ENCODE measurements around the gene NUDT5. TPM values are rescaled to one million over a fixed set of nuclear protein-coding genes. Genes with fewer than 3 reads are reported as not detected.
"Not testable (repeated sequence)": the region's sequence is repeated elsewhere in the genome, so short reads cannot be mapped to it uniquely, and the experiment has no call there.

NUDT5 gene
- total RNA-seq, 1 experiment from 2014 or later: 110 TPM

GRCh38 chr10:12207114-12207513 is 11.4 kb upstream of the NUDT5 start:
- no peak for DNase-seq (ENCODE audit: extremely low read depth, low read depth)

- DNase-seq (ENCODE audit: extremely low read depth, low read depth): no peak
Observed at GRCh38 chr10:12205082-12205481, 9.4 kb upstream of the NUDT5 start.

DNA sequence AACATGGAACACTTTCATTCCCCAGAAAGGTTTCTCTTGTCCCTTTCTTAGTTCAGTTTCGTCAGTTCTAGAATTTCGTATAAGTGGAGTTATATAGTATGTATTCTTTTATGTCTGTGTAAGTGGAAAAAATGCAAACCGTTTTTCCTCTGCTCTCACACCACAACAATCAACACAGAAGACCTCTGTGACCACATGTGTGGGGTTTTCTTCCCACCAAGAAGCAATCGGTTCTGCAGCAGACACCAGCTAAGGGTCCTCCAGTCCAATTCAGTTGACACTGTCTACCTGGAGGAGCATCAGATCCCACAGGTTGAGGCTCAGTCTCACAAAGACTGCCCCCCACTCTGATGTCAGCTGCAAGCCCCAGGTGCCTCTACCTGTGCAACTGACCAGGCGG is 6.5 kb upstream of the NUDT5 start:
- DNase-seq (ENCODE audit: extremely low read depth, low read depth): no peak

GRCh38 chr10:12201543-12201942 is 5.9 kb upstream of the NUDT5 start:
- no peak for DNase-seq (ENCODE audit: extremely low read depth, low read depth)

DNA sequence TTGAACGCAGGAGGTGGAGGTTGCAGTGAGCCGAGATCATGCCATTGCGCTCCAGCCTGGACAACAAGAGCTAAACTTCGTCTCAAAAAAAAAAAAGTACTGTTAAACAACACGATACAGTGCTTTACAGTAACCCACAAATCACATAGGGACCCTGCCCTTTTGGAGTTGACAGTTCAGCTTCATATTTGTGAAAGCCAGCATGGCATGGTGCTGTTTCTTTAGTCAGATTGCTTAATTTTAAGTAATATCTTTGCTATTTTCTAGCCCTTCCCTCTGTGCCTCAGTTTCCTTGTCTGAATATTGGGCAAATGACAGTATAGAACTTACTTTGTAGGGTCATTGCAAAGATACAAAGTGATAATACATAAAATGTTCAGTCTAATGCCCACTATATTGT is 5.2 kb upstream of the NUDT5 start:
- DNase-seq (ENCODE audit: extremely low read depth, low read depth): no peak

DNA sequence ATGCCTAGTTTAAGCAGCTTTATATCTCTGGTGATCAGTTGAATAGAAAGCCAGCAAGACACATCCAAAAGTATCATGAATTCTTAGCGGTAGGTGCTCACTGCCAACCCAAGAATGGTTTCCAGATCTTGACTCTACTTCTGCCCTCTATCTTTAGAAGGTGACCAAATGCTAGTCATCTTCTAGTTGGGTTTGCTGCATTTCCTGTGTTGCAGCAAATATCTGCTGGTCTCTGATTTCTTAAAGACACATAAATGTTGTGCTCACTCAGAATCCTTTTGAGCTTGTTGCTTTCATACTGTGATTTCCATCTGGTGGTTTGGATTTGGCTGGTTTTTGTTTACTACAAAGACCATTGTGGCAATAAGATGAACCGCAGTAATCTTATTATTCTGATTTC is 2.5 kb upstream of the NUDT5 start:
- no peak for DNase-seq (ENCODE audit: extremely low read depth, low read depth)

DNA sequence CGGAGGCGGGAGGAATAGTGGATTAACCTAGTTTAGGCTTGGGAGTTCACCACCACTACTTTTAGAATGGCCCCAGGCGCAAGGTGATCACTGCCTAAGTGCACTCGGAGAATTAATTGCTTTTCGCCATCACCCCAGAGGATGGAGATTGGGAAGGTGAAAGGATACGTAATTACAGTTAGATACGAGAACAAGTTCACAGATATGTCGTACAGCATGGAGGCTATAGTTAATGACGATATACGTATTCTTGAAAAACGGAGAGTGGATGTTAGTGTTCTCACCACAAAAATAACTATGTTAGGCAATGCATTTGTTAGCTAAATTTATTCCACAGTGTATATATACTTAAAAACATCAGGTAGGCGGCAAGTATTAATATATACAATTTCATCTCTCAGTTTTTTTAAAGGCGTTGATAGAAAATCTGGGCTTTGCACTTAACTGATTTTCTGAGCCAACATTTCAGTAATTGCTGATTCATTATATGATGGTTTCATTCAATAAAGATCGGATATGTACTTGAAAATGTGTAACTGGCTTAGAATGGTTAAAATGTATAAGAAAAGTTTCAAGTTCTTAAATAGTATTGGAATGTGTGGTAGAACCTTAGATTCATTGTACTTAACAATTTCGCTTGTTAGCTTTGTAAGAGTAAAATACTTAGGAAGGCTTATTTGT is 980 bp upstream of the NUDT5 start:
- DNase-seq (ENCODE audit: extremely low read depth, low read depth): no peak

- DNase-seq (ENCODE audit: extremely low read depth, low read depth): no peak
Observed at GRCh38 chr10:12195281-12195602, 449 bp downstream of the NUDT5 start.

- DNase-seq (ENCODE audit: extremely low read depth, low read depth): peak; percentile 9
Observed at GRCh38 chr10:12194752-12195271, 879 bp downstream of the NUDT5 start.

DNA sequence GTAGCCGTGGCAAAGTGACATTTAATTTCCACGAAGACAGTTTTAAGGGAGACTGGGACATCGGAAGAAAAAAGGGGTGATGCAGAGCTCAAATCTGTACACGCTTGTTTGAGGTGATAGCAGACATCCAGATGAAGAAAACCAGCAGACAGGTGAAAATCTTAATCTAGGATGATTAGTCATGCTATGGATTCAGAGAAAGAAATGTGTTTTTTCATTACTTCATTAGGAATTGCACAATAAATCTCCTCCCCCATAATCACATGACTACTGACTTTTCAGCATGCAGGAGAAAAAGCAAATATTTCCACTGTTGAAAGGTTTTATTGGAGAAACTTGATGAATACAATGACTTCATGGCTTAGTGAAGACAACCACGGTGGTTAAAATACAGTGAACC is 2.5 kb downstream of the NUDT5 start:
- no peak for DNase-seq (ENCODE audit: extremely low read depth, low read depth)

- no peak for DNase-seq (ENCODE audit: extremely low read depth, low read depth)
Observed at GRCh38 chr10:12191715-12192114, 4.0 kb downstream of the NUDT5 start.

- DNase-seq (ENCODE audit: extremely low read depth, low read depth): no peak
Observed at GRCh38 chr10:12189426-12189825, 6.3 kb downstream of the NUDT5 start.

DNA sequence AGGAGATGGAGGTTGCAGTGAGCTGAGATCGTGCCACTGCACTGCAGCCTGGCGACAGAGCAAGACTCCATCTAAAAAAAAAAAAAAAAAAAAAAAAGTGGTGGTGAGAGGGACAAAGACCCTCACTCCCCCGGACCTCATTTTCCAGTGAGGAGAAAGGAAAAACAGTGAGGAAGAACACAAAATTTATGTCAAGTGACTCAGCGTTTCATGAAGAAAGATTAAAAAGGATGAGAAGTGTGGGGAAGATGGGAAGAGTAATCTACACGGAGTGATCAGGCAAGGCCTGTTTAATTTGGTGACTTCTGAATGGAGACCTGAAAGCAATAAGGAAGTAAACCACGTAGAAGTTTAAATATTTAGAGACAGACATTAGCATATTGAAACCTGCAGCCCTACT is 7.0 kb downstream of the NUDT5 start:
- DNase-seq (ENCODE audit: extremely low read depth, low read depth): no peak

- no peak for DNase-seq (ENCODE audit: extremely low read depth, low read depth)
Observed at GRCh38 chr10:12187321-12187905, 8.3 kb downstream of the NUDT5 start.

DNA sequence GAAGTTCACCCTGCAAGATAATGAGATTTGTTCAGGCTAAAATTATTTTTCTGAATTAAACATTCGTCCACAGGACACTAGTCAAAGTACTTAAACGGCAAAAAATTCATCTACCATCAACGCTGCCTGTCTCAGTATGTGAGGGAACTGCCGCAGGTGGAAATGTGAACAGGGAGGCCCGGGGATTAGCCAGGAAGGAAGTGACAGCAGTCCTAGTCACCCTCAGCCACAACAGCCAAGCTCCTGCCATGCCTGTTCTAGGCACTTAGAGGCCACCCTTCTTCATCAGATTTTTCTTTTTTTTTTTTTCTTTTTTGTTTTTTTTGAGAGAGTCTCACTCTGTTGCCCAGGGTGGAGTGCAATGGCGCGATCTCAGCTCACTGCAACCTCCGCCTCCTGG is 9.4 kb downstream of the NUDT5 start:
- no peak for DNase-seq (ENCODE audit: extremely low read depth, low read depth)

DNA sequence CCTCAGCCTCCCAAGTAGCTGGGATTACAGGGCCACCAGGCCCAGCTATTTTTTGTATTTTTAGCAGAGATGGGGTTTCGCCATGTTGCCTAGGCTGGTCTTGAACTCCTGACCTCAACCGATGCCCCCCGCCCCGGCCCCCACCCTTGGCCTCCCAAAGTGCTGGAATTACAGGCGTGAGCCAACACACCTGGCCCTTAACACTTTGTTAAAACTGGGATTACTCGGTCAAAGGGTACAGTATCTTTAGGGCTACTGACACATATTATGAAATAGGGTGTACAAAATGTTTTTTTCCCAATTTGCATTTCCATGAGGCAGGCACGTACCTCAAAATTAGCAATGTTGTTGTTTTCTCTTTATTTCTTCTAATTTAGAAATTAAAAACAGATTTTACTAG is 11.5 kb downstream of the NUDT5 start:
- no peak for DNase-seq (ENCODE audit: extremely low read depth, low read depth)

DNA sequence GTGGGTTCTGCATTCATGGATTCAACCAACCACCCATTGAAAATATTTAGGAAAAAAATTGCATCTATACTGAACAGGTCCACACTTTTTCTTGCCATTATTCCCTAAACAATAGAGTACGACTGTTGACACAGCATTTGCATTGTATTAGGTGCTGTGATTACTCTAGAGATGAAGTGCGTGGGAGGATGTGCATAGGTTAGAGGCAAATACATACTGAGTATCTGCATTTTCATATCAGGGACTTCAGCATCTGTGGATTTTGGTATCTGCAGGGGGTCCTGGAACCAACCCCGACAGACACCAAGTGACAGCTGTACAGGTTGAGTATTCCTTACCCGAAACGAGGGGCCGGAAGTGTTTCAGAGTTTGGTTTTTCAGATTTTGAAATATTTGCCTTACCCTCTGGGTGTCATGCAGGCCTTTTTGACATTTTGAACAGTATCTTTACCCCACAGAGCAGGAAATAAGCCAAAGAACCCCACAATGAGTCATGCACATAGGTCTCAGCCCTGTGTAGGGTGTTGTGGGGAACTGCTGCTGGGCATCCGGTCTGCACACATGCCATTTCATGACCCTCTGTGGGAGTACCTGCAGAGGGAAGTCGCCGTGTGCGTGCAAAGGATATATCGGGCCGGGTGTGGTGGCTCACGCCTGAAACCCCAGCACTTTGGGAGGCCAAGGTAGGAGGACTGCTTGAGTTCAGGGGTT is 14.5 kb downstream of the NUDT5 start:
- DNase-seq (ENCODE audit: extremely low read depth, low read depth): no peak

- DNase-seq (ENCODE audit: extremely low read depth, low read depth): no peak
Observed at GRCh38 chr10:12180221-12180974, 15.3 kb downstream of the NUDT5 start.

- no peak for DNase-seq (ENCODE audit: extremely low read depth, low read depth)
Observed at GRCh38 chr10:12179606-12180170, 16.0 kb downstream of the NUDT5 start.

DNA sequence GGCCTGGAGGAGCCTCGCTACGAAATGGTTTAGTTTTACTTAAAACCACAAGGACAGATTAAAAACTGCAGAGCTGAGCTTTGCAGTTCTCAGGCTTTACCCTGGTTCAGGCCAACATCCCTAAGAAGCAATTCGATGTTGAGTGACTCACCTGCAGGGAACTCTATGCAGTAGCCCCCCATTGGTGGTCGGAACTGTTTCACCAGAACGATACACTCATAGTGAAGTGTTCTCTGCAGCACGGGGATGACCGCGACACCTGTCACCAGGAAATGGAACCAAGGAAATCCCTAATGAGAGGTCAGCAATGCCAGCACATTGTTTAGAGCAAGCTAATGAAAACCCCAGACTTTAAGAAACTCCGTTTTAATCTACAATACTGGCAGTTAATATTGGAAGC is 18.0 kb downstream of the NUDT5 start:
- DNase-seq (ENCODE audit: extremely low read depth, low read depth): no peak

DNA sequence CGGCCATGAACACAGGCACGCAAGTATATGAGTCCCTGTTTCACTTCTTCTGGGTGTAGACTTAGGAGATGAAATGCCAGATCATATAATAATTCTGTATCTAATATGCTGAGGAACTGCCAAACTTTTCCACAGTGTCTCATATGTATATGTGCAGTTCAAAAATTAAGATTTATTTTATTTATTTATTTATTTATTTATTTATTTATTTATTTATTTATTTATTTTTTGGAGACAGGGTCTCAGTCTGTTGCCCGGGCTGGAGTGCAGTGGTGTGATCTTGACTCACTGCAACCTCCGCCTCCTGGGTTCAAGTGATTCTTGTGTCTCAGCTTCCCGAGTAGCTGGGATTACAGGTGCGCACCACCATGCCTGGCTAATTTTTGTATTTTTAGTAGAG is 24.2 kb downstream of the NUDT5 start:
- DNase-seq (ENCODE audit: extremely low read depth, low read depth): not testable (repeated sequence)
